GM18858 (cell line): Measurements from ENCODE around the gene FBXL7.
"Not testable (repeated sequence)": the region's sequence is repeated elsewhere in the genome, so short reads cannot be mapped to it uniquely, and the experiment has no call there.

ENCODE experiments used
- ATAC-seq: cut with Tn5 transposase; IDR thresholded peaks from one replicate; pipeline ENCODE4 v1.9.1; 2021; ENCODE audit not compliant: unreplicated experiment

The FBXL7 gene

DNA sequence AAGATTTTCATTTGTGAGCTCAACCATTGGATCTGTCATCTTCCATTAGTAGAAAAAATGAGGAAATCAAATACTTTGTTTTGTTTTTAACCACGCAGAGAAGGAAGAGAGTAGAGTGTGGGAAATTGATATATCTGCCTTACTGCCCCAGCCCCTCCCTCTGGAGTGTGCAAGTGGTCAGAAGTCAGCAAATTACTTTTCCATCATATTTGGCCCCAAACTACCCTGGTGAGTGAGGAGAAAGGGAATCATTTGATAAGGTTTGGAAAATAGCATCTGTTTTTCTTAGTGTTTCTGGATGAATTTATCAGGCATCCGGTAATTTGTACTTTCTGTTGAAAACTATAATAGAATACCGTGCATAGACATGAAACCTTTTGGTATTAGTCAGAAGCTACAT lies 352.2 kb downstream of the FBXL7 start:
- ATAC-seq = no peak

DNA sequence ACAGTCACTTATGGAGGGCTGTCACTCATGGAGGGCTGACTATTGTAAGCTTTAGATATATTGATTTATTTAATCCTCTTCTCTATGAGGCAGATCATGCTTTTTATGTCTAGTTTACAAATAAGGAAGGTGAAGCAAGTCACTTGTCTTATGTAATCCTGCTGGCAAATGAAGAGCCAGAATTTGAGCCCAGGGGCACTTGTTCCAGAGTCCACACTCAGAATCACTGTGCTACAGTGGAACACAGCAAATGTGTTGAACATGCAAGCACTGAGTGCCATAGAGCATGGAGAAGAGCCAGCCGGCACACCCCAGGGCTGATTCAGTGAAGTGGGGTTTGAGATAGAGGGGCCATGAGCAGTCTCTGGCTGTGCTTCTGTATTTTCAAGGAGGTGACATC lies 353.0 kb downstream of the FBXL7 start:
- ATAC-seq = no peak

DNA sequence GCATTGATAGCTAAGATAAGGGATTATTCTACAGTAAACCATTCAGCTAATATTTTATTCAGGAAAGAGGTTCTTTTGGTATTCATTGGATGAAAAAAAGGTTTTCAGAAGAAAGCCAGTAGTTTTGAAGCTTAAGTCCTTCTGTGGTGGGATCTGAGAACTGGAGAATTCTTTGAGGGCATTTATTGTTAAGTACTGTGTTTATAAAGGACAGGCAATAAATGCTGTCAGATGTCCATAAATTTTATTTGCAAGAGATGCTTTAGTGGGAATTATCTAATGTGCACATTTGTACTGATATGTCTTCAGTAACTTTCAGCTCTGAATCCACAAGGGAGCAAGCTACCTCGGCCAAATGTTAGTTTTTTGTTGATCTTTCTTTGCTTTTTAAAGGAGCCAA lies 358.3 kb downstream of the FBXL7 start:
- ATAC-seq = no peak

DNA sequence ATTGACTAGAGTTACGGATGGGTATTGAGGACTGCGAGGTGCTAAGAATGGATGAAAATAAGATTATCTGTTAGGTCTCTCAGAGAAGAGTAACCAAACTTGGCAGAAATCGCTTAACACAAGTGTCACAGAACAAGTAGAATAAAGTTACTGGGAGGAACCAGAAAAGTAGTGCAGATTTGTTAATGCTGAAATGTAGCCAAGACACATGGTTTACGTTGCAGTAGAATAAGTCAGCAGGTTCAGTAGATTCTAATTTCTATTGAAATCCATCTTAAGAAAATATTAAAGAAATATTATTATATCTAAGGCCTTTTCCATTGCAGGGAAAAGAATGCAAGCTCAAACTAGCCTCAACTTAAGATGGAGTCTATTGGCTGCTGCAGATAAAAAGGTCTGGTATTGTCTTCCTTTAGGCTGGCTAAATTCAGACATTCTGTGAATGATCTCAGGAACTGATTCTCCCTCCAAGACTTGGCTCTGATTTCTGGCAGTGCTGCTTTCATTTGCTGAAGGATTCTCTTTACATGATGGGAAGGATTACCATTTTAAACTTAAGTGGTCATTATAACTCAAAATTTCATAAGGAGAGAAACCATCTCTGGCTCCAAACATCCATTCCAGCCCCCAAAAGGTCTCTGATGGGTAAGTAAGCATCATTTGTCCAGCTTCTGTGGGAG lies 364.7 kb downstream of the FBXL7 start:
- no peak for ATAC-seq

DNA sequence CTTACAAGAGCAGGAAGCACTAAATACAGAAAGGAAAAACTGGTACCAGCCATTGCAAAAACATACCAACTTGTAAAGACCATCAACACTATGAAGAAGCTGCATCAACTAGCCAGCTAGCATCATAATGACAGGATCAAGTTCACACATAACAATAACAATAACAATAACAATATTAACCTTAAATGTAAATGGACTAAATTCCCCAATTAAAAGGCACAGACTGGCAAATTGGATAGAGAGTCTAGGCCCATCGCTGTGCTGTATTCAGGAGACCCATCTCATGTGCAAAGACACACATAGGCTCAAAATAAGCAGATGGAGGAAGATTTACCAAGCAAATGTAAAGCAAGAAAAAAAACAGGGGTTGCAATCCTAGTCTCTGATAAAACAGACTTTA lies 372.3 kb downstream of the FBXL7 start:
- not testable (repeated sequence) for ATAC-seq

DNA sequence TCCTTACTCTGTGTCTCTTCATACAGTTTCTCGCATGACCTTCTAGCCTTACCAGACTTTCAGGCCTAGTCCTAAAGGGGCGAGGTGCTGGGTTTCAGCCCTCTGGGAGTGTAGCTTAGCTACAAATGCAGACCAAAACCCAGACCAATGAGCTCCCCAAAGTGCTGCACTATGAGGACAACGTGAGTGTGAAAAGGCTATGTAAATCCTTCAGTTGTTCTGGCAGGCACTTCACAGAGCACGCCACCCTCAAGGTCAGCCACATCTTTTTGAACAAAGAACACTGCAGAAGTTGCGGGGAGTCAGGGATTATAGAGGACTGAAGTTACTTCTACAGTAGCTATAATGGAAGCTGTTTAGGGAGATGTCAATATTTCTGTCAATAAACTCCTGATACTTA lies 377.9 kb downstream of the FBXL7 start:
- no peak for ATAC-seq

DNA sequence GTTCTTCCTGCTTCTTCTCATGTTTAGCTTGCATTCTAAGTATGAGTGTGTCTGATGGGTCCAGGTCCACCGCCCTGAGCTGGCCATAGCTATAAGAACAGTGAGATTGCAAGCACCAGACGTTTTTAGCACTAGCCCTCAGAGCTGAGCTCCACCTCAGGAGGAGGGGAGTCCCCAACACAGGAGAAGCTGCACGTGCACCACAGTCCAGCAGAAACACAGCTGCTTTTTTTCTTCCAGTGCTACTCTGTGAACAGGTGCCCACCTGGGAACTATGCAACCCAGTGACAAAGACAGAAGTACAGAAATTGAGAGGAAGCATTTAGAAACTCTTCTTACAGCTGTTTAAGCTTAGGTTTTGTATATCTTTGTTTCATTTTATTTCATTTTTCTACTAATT lies 380.2 kb downstream of the FBXL7 start:
- ATAC-seq = no peak

DNA sequence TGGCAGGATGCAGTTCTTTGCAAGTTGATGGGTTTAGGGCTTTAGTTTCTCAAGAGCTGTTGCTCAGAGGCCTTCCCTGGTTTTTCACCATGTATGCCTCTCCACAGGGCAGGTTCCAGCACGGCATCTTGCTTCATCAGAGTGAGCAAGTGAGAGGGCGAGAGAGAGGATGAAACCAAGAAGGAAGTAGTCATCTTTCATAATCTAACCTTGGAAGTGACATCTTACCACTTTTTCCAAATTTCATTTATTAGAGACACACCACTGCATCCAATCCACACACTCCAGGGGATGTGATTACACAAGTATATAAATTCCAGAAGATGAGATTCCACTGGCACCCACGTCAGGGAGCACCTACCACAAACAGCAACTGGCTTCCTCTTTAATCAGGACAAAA lies 385.2 kb downstream of the FBXL7 start:
- no peak for ATAC-seq

DNA sequence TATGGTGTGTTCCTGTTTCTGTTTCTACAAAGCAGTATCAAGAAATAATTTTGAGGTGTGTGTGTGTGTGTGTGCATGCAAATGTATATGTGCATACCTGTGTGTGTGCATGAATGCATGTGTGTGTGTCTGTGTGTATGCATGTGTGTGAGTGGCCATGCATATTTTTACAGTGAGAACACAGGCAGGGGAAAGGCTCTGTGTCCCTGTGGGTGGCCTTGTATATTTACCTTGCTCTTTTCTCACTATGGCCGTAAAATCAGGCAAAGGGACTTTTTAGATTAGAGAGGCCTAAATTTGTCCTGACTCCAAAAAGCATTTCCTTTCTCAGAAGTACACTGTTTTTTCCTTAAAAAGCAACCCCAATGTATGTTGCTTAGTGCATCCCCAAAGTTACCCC lies 386.2 kb downstream of the FBXL7 start:
- ATAC-seq = no peak

DNA sequence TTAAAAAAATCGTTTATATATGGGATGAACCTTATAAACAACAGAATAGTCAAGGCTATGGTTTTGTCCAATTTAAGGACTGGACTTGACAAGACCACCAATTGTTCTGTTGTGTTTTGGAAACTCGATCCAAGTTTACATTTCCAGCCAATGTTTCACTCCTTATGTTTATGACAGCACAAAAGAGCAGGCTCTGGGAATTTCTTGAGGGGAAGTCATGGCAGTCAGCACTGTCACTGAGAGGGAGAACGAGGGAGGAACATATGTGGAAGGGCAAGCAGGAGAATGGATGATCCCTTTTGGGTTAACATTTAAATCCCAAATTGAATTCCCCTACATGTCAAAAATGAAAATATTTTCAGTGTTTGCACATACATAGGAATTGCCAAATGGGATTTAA lies 387.1 kb downstream of the FBXL7 start:
- no peak for ATAC-seq

DNA sequence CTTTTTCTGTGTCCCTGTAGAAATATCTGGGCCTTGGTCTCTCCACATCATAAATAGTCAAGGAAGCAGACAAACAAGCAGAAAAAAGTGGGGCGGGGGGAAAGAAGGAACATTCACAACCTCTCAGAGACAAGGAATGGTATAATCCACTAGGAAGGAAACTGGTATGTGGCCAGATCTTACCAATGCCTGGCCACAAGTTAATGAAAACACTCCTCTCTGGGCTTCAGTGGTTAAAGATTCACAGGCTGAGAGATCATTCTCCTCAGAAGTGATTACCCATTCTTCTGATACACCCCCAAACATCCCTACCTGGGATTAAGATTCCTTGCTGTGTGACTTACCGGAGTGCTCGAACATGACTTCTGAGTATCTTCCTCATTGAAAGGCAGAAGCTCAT lies 389.0 kb downstream of the FBXL7 start:
- ATAC-seq = no peak

DNA sequence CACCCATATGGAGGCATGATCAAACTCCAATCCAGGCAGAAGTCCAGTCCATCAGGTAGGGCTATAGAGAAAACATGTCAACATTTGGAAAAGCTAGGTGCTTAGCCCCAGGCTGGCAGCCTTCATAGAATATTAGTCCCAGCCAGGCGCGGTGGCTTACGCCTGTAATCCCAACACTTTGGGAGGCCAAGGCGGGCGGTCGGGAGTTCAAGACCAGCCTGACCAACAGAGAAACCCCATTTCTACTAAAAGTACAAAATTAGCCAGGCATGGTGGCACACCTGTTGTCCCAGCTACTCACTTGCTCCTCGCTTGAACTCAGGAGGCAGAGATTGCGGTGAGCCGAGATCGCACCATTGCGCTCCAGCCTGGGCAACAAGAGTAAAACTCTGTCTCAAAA lies 393.9 kb downstream of the FBXL7 start:
- ATAC-seq = no peak

DNA sequence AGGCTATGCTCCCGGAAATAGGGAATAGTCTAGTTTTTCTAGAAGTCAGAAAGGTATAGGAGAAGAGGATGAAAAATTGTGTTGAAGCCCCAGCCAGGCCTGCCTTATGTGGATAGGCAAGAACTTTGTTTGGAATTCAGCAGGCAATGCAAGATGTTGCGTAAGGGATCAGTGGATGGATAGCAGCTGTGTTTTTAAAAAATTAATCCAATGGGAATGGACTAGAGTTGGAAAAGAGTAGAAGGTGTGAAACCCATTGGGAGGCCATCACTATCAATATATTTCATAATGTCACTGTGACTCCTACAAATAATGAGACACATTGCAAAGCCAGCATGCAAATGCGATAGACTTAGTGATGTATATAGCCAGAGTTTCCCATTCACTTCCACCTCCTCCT lies 397.7 kb downstream of the FBXL7 start:
- ATAC-seq = no peak

DNA sequence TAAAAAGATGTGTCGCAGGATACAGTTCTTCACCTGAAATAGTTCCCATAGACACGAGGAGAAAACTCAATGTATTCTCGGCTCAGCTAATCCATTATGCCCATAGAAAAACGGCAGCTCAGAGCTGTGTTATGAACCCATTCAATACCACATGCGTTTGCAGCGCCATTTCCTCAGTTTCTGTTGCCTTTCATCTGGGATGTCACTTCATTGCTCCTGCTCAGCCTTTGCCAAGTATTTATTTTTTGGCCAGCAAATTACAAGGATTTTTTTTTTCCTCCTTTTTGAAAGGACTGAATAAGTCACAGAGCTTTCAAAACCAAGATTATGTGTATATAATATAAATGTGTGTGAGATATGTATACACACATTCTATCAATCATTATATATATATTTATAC lies 398.7 kb downstream of the FBXL7 start:
- no peak for ATAC-seq

DNA sequence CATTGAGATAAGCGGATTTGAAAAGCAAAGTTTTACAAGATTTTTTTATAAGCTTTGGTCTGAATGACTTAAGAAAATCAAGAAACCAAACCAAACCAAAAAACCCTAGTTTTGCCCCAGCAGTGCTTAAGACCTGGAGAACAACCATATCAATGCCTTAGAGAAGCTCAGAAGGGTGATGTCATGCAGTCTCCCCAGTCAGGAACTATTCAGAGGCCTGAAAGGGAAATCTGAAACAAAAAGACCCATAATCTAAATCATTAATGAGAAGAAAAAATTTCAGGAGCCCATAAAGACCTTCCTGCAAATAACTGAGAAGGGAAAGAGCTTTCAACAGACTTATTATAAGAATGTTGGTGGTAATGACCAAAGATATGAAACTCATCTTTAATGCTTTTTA lies 399.5 kb downstream of the FBXL7 start:
- ATAC-seq = no peak

DNA sequence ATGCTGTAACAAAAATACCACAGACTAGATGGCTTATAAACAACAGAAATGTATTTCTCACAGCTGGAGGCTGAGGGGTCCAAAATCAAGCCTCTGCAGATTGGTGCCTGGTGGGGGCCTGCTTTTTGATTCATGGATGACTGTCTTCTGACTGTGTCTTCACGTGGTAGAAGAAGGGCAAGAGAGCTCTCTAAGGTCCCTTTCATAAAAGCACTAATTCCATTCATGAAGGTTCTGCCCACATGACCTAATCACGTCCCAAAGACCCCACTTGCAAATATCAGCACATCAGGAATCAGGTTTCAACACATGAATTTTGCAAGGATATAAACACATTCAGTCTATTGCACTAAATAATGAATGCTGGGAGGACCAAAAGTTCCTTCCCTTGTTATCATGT lies 401.2 kb downstream of the FBXL7 start:
- ATAC-seq = no peak

DNA sequence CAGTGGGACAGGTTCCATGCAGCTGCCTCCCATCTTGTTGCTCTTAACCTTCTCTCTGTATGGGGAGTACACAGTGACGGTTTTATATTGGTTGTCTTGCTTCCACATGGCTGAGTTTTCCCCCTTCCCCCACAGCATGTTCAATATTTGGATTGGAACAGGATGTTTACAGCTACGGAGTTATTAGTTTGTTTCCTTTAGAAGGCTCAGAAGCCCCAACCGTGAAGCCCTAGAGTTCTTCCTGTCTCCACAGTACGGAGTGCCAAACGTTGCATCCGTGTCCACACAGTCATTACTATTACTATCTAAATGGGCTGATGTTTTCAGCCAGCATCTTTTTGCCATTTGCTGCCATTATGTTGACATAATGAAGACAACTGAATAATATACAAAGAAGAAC lies 402.1 kb downstream of the FBXL7 start:
- no peak for ATAC-seq

DNA sequence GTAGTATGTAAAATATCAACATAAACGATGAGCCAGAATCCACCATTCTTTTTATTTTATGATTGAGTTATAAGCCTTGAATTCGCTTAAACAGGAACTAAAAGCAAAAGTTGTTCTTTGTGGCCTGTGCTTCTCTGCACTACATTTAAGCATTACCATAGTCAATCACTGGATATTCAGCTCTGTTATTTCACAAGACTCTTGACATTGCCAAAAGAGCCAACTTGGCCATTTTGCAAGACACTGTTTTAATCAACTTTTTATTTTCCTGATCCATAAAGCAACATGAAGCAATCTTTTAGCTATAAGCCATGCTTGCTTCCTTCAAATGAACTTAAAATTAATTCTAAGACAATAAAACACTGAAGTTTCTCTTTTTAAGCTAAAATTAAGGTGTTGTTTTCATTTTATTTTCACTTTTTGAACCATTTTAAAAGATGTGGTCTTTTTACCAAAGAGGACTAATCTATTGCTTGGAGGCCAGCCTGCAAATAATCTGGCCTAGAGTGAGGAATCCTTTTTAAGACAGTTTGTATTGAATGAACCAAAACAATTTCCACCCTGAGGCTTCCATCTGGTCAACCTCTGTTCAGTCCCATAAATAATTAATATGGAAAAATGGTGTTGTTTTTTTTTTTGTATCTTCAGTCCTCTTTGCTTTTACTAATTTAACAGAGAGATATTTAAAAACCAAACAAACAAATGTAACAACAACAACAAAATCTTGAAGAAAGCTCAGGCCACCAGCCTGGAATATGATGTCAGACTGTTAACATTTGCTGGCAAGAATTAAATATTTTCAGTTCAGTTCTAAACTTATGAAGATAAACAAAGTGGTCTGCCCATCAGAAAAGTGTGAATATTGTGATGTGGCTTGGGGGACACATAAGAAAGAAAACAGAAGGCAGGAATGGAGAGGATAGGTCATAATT lies 405.2 kb downstream of the FBXL7 start:
- ATAC-seq = no peak

DNA sequence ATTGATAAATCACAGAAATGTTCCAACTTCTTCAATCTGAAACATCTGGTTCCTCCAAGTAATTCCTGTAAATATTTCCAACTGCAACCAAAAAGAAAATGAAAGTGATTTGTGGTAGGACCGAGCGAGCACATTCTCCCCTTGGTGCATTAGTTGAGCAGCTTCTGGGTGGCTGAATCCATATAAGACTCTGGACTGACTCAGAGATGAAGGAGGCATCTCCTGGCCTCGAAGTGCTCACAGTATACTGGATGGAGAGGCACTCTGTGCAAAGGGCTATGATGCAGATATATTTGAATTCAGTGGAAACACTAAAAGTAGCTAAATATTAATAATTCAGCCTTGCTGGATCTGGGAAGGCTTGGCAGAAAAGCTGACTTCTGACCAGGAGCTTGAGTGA lies 414.7 kb downstream of the FBXL7 start:
- no peak for ATAC-seq

DNA sequence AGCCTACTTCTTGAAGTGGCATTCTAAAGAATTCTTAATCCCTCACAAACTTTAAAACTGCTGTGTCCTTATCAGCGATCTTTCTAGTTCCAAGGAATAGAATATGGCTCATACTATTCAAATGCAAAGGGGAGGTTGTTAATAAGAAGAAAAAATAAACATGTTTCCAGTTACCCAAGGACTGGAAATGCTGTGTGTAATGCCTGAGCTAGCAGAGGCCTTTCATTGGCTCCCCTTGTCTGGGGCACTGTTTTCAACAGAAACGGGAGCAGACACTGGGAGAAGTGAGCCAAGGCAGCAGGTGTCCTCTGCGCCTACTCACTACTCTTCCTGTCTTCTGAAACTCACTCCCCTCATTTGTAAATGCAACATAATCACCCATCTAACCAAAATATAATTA lies 426.6 kb downstream of the FBXL7 start:
- ATAC-seq = no peak

DNA sequence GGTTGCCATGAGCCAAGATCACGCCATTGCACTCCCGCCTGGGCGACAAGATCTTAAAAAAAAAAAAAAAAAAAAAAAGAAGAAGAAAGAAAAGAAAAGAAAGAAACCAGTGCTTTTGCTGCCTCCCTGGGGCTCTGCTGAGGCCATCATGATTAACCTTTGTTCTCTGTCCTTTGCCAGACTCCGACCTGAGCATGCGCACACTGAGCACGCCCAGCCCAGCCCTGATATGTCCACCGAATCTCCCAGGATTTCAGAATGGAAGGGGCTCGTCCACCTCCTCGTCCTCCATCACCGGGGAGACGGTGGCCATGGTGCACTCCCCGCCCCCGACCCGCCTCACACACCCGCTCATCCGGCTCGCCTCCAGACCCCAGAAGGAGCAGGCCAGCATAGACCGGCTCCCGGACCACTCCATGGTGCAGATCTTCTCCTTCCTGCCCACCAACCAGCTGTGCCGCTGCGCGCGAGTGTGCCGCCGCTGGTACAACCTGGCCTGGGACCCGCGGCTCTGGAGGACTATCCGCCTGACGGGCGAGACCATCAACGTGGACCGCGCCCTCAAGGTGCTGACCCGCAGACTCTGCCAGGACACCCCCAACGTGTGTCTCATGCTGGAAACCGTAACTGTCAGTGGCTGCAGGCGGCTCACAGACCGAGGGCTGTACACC lies 427.9 kb downstream of the FBXL7 start:
- no peak for ATAC-seq
